Activated B cell treated with CpG ODN at 0.5 μM for 24 hours (primary cell): Measurements from ENCODE around the gene FBXO41. TPM values are rescaled to one million over a fixed set of nuclear protein-coding genes. Genes with fewer than 3 reads are reported as not detected.

Source experiments
- ATAC-seq: fragments of 200-7000 bp; cut with Tn5 transposase; one replicate; pipeline ENCODE4 v1.10.0; 2021; ENCODE audit warnings: low read depth, mild to moderate bottlenecking, moderate library complexity
- CTCF ChIA-PET: fragments of 350-600 bp; sonication (Branson Sonifier 250); formaldehyde crosslinking; loops from one replicate; lab custom pipeline; 2021; ENCODE audit warnings: antibody characterized with exemption; lab: Charles Lee
- POLR2A ChIA-PET: fragments of 350-600 bp; sonication (Branson Sonifier 250); formaldehyde crosslinking; loops from one replicate; lab custom pipeline; 2021; ENCODE audit warnings: antibody characterized with exemption; lab: Charles Lee
- DNase-seq: peaks from one replicate; pipeline ENCODE4 v3.0.0; 2022
- H3K27ac Mint-ChIP-seq: one replicate; pipeline ENCODE4 v1.8.0; 2020; ENCODE audit warnings: mixed read lengths
- H3K27me3 Mint-ChIP-seq: one replicate; pipeline ENCODE4 v1.8.0; 2021; ENCODE audit warnings: mixed read lengths
- H3K36me3 Mint-ChIP-seq: one replicate; pipeline ENCODE4 v1.8.0; 2021; ENCODE audit warnings: low read depth, mixed read lengths
- H3K4me1 Mint-ChIP-seq: one replicate; pipeline ENCODE4 v1.8.0; 2021; ENCODE audit warnings: mixed read lengths
- H3K4me3 Mint-ChIP-seq: one replicate; pipeline ENCODE4 v1.8.0; 2020; ENCODE audit warnings: mild to moderate bottlenecking, mixed read lengths
- H3K9me3 Mint-ChIP-seq: one replicate; pipeline ENCODE4 v1.8.0; 2020; ENCODE audit warnings: mixed read lengths
- intact Hi-C: fragments of 100-400 bp; cut with micrococcal nuclease; formaldehyde crosslinking; loops from one replicate; pipeline ENCODE4 v1.15.1; 2024
- total RNA-seq: library from RNA; stranded (reverse); gene quantifications from 2 replicates; pipeline ENCODE4 v1.2.3, GENCODE V29; 2022
- TF ChIP-seq, protein P1 (sequence below): fragments of 200-600 bp; IDR thresholded peaks from one replicate; pipeline ENCODE4 v1.8.0; 2022; ENCODE audit warnings: antibody characterized with exemption, mild to moderate bottlenecking

FBXO41 gene
- total RNA-seq, 1 donor from 2014 or later = 25.7 TPM

DNA sequence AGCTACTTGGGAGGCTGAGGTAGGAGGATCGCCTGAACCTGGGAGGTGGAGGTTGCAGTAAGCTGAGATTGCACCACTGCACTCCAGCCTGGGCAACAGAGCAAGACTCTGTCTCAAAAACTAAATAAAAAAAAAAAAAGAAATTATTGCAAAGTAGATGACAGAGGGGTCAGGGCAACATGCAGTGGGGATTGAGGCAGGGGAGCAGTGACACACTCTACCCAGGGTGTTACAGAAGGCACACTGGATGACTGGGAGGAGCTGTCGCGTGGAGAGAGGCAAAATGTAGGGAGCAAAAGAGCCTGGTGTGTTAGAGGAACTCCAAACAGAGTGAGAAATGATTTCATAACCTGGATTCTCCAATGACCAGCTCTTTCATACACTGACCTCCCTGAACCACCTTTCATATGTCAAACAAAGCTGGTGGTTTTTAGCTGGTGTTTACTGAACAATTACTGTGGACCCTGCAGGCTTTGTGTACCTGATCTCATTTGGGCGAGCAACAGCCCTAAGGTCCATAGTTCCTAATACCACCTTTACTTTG is 22.1 kb downstream of the FBXO41 start:
- ChIA-PET CTCF (no interaction called here), POLR2A (interaction anchor here (0.7 kb wide), 1 partner anchor 640 kb away, joined by 3 read pairs; no protein-coding TSS in a partner anchor)
- no peak for DNase-seq
- Mint-ChIP-seq H3K9me3 (no peaks in the 10 kb centered on the region), H3K27me3 (no peaks in the 10 kb centered on the region), H3K4me3 (no peak overlapping the region), H3K4me1 (peaks cover 3% of the 10 kb centered on the region), H3K36me3 (peaks cover 49% of the 10 kb centered on the region), H3K27ac (no peak overlapping the region)
- TF ChIP-seq, protein P1, sequence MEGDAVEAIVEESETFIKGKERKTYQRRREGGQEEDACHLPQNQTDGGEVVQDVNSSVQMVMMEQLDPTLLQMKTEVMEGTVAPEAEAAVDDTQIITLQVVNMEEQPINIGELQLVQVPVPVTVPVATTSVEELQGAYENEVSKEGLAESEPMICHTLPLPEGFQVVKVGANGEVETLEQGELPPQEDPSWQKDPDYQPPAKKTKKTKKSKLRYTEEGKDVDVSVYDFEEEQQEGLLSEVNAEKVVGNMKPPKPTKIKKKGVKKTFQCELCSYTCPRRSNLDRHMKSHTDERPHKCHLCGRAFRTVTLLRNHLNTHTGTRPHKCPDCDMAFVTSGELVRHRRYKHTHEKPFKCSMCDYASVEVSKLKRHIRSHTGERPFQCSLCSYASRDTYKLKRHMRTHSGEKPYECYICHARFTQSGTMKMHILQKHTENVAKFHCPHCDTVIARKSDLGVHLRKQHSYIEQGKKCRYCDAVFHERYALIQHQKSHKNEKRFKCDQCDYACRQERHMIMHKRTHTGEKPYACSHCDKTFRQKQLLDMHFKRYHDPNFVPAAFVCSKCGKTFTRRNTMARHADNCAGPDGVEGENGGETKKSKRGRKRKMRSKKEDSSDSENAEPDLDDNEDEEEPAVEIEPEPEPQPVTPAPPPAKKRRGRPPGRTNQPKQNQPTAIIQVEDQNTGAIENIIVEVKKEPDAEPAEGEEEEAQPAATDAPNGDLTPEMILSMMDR = no peak
- ATAC-seq = no peak
- intact Hi-C loops = no loop called here

DNA sequence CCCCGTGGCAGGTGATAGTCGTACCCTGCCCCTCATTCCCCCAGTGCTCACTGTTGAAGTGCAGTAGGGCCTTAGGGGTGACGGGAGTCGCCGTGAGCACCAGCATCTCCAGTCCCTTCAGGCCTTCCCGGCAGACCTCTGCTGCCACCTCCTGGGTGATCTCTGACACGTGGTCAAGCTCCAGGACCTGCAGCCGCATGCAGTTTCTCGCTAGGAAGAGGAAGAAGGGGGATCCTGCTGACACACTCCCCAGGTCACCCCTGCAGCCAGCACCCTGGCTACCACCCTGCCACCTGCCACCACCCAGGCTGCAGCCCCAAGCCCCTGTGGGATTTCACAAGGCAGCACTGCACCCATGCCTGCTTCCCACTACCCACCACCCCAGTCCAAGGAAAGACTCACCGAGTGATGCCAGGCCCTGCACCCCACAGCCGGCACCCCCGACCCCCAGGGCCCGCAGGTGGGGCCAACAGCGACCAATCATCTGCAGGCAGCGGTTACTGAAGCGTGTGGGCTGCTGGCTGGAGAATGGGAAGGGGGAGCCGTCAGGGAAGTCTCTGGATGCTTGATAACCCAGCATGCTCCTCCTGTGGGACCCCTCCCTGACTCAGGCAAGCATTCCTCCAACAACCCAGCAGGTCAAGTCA is 23.8 kb downstream of the FBXO41 start:
- TF ChIP-seq, protein P1 = no peak
- H3K36me3 Mint-ChIP-seq = peaks cover 44% of the 10 kb centered on the region
- DNase-seq = no peak
- H3K27ac Mint-ChIP-seq = no peak overlapping the region
- H3K4me3 Mint-ChIP-seq = no peak overlapping the region
- ChIA-PET CTCF (no interaction called here), POLR2A (no interaction called here)
- intact Hi-C loops = no loop called here
- H3K4me1 Mint-ChIP-seq = no peaks in the 10 kb centered on the region
- H3K27me3 Mint-ChIP-seq = no peaks in the 10 kb centered on the region
- no peaks in the 10 kb centered on the region for H3K9me3 Mint-ChIP-seq
- no peak for ATAC-seq

DNA sequence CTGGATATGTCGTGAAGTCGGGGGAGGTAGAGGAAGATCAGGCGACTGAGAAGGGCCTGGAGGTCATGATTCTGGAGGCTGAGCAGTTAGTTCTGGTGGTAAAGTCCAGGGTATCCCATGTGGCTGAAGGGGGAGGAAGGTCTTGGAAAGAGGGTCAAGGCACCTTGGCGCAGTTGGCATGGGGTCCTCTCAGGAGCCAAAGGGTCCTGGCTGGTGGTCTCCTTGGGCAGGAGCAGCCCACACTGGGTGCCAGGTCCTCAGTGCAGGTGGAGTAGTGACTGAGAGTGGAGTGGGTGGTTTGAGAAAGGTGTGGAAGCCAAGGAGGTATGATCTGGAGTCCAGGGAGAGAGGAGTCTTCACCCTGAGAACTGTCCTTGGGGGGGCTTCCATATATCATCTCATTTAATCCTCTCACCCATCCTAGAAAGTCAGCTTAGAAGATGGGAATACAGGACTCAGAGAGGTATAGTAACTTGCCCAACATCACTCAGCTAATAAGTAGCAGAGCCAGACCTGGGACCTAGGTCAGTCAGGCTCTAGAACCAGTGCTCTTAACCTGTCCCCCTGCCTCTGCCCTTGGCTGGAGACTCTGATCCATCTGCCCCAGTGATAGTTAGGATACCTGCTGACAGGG is 24.5 kb downstream of the FBXO41 start:
- ChIA-PET CTCF (no interaction called here), POLR2A (no interaction called here)
- Mint-ChIP-seq H3K4me1 (no peaks in the 10 kb centered on the region), H3K4me3 (no peak overlapping the region), H3K27ac (no peak overlapping the region), H3K9me3 (no peaks in the 10 kb centered on the region), H3K36me3 (peaks cover 49% of the 10 kb centered on the region), H3K27me3 (no peaks in the 10 kb centered on the region)
- TF ChIP-seq, protein P1 = no peak
- ATAC-seq = no peak
- DNase-seq = no peak
- intact Hi-C loops = no loop called here

DNA sequence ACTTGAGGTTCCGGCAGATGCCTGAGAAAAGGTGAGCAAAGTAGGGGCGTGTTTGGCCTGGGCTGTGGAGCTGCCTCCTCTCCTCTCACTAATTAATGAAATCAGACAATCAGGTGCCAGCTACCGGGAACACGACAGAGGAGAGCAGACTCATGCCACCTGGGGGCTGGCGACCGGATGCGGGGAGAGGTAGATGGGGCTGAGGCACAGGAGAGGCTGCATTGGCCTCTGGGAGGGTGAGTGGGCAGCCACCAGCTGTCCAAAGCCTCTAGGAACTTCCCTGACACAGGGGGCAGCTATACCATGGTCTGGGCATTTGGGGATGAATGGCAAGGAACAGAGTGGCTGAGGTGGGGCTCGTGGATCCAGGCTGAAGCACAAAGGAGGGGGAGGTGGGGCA is 25.0 kb downstream of the FBXO41 start:
- POLR2A ChIA-PET = no interaction called here
- Mint-ChIP-seq H3K4me1 (no peaks in the 10 kb centered on the region), H3K27me3 (no peaks in the 10 kb centered on the region), H3K9me3 (no peaks in the 10 kb centered on the region), H3K4me3 (no peak overlapping the region), H3K36me3 (peaks cover 52% of the 10 kb centered on the region), H3K27ac (no peak overlapping the region)
- DNase-seq = no peak
- ATAC-seq = no peak
- TF ChIP-seq, protein P1 = no peak
- intact Hi-C loops = no loop called here
- CTCF ChIA-PET = no interaction called here

DNA sequence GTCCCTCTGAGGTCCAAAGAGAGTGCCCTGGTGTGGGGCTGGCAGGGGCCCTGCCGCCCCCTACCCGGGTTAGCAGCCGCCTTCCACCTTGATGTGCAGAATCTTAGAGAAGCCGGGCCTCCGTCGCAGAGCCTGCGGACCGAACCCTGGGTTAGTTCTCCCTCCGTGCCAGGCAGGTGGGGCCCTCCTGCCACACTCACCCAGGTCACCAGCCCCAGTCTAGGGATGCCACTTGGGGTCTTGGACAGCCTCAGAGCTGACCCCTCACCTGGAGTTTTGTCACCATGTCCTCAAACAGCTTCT is 25.4 kb downstream of the FBXO41 start:
- intact Hi-C loops = no loop called here
- ATAC-seq (no peak), DNase-seq (no peak)
- H3K9me3 Mint-ChIP-seq = no peaks in the 10 kb centered on the region
- H3K36me3 Mint-ChIP-seq = peaks cover 52% of the 10 kb centered on the region
- no peak overlapping the region for H3K27ac Mint-ChIP-seq
- POLR2A ChIA-PET = no interaction called here
- CTCF ChIA-PET = no interaction called here
- TF ChIP-seq, protein P1 = no peak
- no peaks in the 10 kb centered on the region for H3K4me1 Mint-ChIP-seq
- no peaks in the 10 kb centered on the region for H3K27me3 Mint-ChIP-seq
- H3K4me3 Mint-ChIP-seq = no peak overlapping the region
